Stimulated activated CD8-positive, alpha-beta memory T cell treated with anti-CD3 and anti-CD28 coated beads, Interleukin-15, amount 100 ng/mL, for 24 hours (primary cell): ENCODE measurements around the gene NDUFA9.
A peak's percentile ranks its signal among the peaks of the same experiment; 100 is the strongest.

Experiments used
- DNase-seq: peaks from one replicate; pipeline ENCODE4 v3.0.0-alpha.2; 2020; ENCODE audit warnings: low read depth

Gene NDUFA9

DNA sequence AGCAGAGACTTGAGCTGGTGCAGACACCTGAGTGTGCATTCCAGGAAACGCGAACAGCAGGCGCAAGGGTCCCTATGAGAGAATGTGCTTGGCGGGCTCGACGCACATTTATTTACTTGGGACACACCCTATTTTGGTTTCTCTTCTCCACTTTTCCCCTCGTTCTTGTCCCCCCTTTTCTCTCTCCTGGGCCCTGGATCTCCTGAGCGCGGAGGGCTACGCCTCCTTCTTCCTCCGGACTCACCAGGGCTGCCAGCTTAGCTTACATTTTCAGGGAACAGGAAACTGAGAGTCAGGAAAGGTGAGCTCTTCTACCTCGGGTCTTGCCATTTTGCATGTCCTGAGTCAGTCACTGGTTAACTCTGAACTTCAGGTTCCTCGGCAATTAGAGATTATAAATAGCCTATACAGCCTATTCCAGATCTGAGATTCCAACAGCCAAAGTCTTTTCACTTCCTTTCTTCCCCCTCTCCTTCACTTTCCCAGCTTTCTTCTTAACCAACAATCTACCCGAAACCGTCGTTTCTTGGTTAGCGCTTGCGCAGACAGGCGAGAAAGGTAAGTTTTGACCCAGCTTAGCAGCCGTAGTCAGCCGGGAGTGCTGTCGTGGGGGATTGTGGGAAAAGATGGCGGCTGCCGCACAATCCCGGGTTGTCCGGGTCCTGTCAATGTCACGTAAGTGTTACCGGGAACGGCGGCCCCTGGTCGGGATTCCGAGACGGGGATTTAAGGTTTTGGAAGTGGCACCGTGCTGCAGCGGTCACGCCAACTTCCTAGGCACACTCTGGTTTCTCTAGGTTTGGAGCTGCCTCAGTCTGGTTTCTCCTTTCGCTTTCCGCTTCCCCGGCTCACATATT is at the start of gene NDUFA9, which contains the start of gene AKAP3:
NDUFA9 (plus strand) TSS at position 614 of the 857 bp plus-strand sequence; CDS start at position 627, 13 bp downstream.
AKAP3 (minus strand) TSS at position 551 of the 857 bp plus-strand sequence. CDS start 10,855 bp downstream, outside the sequence.
- DNase-seq = peak; percentile 55

DNA sequence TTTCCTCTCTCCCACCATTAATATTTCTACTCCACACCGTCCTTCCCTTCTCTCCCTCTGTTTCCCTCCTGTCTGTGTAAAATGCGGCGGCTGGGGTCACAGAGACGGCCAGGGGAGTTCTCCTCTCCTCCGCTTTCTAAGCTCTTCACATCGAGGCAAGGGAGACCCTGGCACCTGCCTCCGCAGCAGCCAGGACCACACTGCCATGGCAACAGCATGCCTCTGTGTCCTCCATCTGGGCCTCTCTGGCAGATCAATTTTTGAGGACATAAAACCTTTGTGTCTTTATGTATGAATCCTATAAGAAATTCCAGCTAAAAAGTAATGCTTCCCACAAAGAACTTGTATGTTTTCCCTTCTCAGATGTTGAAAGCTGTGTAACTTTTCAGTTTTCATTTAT is 45.5 kb upstream of the NDUFA9 start:
- DNase-seq = no peak

DNA sequence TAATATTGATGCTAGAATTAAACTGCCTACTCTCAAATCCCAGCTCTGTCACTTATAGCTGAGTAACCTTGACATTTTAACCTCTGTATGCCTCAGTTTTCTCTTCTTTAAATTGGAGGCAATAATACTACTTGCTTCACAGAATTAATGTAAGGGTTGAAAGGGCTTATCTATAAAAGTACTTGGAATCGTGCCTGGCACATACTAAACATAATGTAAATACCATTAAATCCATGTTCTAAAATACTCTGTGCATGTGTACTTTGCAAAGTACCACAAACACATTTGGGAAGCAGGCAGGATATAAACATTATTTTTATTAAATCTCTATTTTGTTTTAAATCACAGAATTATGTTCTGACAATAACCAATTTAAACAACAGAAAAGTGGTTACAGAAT is 45.0 kb upstream of the NDUFA9 start:
- DNase-seq = no peak

DNA sequence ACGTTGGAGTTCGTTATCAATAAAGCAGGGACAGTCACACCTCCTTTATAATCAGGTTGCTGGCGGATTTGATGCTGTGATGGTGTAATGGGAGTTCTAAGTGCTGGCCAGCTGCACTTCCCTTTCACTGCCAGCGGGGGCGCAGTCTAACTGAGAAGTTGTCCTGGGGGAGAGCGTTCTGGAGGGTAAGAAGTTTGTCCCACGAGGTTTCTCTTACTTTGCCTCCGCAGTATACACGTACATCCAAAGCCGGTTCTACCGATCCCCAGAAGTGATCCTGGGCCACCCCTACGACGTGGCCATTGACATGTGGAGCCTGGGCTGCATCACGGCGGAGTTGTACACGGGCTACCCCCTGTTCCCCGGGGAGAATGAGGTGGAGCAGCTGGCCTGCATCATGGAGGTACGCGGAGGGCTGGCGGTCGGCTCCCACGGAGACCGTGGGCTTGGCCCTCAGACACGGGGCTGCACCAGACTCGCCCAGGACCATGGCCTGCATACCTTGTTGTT is 44.2 kb upstream of the NDUFA9 start:
- DNase-seq = peak; percentile 50

DNA sequence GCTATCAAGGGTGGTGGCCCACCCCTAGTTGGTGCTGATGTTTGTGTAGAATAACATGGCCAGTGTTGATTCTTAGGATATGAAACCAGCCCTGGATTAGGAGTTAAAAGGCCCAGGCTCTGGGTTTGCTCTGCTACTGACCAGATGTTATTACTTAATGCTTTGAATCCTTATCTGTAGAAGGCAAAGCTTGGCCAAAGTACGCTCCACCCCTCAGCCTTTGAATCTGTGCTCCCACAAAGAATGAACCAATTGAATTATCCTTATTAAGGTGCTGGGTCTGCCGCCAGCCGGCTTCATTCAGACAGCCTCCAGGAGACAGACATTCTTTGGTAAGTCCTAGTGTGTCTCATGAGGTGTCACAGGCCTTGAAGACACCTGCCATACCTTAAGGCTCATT is 41.9 kb upstream of the NDUFA9 start:
- DNase-seq = no peak

DNA sequence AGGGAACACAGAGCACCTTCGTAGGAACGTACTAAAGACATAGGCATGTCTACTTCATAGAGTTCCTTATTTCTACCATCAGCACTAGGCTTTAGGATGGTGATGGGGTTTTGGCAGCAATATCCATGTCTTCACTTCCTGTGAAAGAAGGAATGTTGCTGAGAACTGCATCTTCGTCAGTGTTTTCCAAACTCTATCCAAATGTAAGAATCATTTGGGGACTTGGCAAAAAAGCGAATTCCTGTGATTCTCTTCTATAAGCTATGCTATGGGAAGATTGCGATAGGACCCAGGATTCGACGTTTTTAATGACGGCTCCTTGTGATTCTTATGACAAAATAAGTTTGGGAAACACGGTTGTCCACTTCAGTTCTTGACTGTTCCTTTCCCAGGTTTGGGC is 39.8 kb upstream of the NDUFA9 start:
- DNase-seq = no peak

DNA sequence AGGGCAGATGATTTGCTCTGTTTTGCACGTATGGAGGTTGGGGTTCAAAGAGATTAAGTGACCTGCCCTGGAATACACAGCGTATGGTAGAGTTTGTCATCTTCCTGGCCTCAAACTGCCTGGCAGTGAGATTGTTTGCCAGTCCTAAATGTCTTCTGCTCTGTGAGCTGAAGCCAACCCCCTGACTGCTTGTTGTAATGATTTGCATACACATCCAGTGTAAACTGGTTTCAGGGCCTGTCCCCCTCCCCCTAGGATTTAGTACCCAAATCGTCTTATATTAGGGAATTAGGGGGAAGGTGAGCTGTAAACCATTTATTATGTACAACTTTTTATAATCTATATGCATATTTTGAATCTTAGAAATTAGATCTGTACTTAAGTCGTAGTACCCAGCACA is 38.4 kb upstream of the NDUFA9 start:
- no peak for DNase-seq

DNA sequence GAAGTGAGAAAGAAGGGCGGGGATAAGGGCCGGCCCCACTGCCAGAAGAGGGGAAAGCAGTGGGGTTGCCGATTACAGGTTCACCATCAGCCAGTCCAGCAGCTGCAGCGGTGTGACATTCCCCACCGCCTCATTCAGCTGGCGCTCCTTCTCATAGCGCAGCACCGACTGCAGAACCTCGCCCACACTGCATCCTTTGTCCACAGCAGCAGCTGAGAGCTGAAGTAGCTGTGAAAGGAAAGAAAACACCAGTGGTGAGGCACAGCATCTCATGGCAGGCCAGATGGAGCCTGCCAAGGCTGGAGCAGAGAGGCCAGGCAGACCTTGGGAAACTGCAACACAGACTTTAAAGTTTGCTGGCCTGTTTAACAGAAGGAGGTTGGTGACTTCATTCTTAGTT is 33.2 kb upstream of the NDUFA9 start:
- DNase-seq = no peak

DNA sequence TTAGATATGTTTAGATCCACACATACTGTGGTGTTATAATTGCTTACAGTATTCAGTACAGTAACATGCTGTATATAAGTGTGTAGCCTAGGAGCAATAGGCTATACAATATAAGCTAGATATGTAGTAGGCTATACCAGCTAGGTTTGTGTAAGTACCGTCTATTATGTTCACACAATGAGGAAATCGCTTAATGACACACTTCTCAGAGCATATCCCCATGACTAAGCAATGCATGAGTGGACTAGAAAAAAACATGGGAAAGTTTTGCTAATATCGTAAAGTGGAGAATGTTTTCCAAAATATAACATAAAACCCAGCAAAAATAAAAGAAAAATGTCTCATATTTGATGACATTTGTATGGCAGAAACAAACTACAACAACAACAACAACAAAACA is 27.4 kb upstream of the NDUFA9 start:
- no peak for DNase-seq

DNA sequence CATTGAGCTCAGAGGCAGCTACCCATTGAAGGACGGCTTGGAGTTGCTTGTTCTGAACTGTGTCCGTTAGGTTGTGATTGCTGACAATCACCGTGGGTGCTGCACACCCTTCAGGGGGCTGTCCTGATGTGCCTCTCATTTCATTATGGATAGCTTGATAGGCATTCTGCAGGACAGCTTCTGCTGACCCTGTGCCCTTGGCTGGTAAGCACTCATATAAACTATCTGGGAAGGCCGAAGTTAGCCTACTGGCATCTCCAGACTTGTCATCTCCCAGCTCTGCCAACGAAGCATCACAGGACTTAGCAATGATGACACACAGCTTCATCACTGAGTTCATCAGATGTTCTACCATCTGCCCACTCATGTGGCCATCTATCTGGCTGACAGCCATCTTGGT is 22.4 kb upstream of the NDUFA9 start:
- DNase-seq = no peak

DNA sequence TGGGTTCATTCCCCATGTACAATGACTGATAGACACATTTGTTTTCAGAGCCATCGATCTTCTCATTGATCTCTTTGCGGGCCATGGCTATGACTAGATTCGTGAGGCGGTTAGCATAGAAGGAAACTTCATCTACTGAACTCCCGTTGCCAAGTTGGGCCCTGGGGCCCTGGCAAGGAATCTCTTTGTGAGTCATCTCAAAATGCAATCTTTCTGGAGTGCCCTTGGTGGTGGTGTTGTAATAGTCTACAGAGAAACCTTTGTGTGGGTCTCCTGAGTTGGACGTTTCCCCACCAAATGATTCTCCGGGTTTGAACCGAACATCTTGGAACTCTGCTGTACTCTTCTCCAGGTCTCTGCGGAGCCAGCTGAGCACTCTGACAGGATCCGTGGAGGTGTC is 20.5 kb upstream of the NDUFA9 start:
- DNase-seq = no peak

DNA sequence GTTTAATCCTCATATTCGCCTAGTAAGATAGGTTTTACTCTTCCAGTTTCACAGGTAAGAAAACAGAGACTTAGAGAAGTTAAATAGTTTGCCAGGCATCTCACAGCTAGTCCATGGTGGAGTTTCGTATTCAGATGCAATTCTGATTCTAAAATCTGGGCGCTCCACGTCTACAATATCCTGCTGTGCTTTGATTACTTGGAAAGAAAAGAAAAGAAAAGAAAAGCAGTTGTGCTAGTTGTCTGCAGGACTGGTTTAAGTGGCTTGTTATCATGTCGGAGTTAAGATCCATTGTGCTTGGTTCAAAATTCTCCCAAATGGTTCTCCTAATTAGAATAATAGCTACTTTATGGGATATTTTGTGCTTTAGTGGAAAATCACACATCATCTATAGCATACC is 18.7 kb upstream of the NDUFA9 start:
- no peak for DNase-seq

DNA sequence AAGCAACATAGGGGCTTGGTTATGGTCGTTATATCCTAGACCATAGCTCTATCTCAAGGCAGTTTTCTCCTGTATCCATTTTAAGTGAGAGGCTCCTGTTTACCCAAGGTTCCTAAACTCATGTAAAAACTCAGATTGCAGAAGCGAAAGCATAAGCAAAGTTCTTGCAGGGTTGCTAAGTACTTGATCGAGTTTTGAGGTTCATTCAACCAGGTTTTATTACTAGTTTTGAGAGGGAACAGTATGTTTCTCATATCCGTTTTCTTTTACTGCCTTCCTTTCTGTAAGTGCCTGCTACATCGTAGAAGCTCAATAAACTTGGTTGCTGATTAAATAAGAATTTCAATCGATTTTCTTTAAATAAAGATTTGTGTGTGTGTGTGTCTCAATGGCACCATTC is 5.2 kb upstream of the NDUFA9 start:
- DNase-seq = no peak

DNA sequence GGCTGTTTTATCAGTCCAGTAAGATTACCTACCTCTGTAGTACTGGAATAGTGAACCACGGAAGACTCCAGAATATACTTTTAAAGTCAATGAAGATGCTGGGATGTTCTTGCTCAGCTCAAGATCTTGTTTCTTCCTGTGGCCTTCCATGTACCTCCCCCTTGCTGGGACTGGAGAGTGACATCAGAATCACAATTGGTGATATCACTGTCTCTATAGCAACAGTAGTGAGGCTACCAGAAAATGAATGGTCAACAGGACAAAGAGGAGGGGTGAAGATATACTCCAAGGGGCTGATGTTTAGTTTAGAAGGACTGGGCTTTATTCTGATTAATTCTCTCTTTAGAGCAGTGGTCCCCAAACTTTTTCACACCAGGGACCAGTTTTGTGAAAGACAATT is 3.9 kb upstream of the NDUFA9 start:
- DNase-seq = no peak

DNA sequence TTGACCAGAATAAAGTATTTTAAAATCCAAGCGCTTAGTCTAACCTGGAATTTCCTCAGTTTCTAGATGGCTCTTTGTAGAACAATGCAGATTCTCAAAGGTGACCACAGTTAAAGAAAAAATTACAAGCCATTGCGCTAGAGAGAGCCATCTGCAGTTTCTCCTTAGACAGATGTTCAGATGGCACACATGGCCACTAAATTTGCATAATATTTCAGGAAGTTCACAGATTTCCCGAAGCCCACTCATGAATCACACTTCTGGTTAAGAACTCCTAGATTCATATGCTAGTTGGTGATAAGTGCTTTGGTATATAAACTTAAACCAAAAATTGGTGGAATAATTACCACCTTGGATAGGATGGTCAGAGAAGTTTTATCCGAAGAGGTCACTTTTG is 812 bp upstream of the NDUFA9 start:
- DNase-seq = no peak

DNA sequence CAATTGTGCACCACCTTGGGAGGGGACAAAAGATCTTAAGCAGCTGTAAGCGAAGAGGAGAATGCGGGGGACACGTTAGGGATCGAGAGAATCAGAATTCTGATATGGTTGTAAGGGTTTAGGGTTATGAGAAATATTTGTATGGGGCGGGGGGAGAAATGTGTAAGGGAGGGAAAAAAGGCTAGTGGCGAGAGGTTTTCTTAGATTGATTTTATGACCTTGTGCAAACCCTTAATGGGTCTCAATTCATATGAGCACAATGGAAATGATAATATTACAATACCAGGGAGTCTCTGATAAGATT is 396 bp downstream of the NDUFA9 start:
- no peak for DNase-seq

DNA sequence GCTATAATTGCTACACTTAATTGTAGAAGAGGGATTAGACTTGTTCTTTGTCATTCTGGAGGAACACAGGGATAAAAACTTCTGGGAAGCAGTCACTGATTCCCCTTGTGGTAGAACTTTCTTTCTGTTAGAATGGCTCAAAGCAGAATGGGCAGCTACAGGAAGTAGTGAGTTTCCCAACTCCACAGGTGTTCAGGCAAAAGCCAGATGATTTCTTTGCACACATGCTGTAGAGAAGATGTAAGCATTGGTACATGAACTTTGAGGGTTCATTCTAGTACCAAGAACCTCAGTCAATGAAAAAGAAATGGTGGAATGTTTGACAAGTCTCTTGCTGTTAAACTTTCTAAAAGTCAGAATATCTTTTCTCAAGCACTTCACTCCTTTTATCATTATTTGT is 4.3 kb downstream of the NDUFA9 start:
- no peak for DNase-seq

DNA sequence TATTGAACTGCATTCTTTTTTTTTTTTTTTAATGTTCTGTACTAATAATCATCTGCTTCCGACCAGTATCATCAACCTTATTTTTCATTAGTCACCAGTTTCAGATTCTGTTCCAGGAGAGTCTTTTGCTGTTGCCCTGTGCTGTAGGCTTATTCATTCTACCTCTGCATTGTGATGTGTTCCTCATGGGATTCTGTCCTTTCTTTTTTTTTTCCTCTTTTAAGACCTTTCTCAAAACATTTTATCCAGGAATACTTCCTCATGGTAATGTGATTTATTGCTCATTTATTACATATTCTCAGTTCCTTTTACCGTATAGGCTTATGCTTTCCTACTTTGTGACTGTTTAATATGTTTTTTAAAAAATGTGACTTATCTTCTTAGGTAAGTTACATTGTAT is 4.8 kb downstream of the NDUFA9 start:
- DNase-seq = no peak

DNA sequence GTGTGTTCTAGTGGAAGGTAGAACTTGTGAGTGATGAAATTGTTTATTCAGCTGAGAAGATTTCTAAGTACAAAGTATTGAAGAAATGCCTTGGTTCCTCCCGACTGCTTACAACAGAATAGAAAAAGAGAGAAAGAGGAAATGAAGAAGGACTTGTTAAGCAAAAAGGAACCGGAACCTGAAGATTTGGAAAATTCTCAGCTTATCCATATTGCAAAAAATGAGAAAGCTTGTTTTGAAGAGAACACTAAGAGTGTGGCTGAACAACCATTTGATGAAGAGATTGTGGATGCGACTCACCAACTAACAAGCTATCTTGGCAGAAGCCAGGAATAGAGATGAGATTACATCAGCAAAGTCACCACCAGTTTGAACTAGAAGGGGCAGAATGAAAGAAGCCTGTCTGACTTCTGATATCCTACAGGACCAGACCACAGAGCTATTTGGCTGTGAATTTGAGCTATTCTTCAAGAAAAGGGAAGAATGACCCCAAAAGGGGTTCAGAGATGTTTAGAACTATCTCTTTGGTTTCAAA is 15.1 kb downstream of the NDUFA9 start:
- DNase-seq = no peak

DNA sequence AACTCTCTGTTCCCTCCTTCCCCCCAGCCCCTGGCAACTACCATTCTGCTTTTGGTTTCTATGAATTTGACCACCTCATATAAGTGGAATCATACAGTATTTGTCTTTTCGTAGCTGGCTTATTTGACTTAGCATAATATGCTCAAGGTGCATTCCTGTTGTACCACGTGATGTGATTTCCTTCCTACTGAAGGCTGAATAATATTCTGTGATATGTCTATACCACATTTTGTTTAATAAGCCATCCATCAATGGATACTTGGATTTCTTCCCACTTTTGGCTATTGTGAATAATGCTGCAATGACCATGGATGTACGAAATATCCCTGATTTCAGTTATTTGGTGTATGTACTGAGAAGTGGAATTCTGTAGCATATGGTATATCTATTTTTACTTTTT is 16.3 kb downstream of the NDUFA9 start:
- no peak for DNase-seq

DNA sequence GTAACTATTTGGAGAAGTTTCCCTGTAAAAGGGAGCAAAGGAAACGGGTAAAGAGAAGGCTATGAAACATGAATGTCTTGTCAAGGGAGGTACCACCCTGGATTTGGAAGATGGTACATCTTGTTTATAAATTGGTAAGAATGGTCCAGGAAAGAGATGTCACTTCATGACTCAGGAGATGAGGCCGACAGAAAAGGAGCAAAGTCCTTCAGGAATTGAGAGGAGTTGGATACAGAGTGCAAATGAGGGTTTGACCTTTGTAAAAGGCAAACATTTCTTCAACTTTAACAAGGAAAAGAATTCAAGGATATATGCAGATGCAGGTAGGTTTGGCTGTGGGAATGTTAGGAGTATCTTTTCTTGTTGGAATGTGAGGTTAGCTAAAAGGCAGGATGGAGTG is 30.8 kb downstream of the NDUFA9 start:
- no peak for DNase-seq

DNA sequence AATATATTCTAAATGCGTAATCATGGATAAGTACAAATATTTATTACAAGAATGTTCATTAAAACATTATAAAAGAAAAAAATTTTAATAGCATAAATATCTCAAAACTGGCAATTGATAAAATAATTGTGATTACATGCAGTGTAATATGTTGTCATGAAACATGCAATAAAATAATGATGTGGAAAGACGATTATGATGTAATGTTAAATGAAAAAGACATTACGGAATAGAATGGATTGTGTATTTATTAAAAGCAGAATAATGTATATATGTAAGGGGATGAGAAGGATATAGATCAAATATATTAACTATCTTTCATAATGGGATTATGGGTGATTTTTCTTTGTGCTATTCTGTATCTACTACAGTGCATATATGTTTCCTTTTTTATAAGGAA is 32.8 kb downstream of the NDUFA9 start:
- DNase-seq = no peak

DNA sequence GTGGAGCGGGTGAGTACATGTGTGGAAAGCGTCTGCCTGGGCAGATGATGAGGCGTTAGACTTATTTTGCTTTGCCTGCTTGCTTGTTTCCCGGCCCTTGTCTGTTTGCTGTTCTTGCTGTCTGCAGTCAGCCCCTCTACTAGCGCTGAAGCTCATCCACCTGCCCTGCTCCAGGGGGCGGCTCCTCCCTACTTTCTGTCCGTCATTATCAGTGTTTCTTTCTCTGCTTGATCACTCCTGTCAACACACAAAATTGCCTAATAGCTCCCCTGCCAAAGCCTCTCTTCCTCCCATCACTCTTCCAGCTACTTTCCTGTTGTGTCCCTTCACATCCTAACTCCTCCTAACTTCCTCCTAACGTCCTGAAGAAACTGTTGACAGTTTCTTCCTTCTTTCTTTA is 36.4 kb downstream of the NDUFA9 start:
- DNase-seq = no peak

DNA sequence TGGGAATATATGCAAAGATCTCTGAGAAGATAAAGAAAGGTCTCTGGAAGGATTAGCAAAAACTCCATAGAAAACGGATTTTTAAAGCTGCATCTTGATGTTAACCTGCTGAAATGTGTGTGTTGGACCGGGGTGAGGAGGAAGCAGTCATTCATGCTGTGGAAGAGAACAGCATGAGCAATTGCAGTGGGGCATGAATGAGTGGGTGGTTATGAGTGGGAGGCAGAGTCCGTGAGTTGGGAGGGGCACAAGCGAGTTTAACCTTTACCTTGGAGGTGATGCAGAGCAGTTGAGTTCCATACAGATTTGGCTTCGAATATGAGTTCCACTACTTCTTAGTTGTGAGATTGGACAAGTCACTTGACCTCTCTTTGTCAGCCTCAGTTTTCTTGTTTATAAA is 41.8 kb downstream of the NDUFA9 start:
- DNase-seq = no peak
